CD4-positive, alpha-beta memory T cell (primary cell): ENCODE measurements around the gene ZBTB8B. TPM values are rescaled to one million over a fixed set of nuclear protein-coding genes. Genes with fewer than 3 reads are reported as not detected.

Experiments used
- CTCF ChIA-PET: fragments of 350-600 bp; sonication (Branson Sonifier 250); formaldehyde crosslinking; loops from one replicate; lab custom pipeline; 2021; ENCODE audit warnings: inconsistent platforms; ENCODE audit not compliant: partially characterized antibody; lab: Charles Lee
- POLR2A ChIA-PET: fragments of 350-600 bp; sonication (Branson Sonifier 250); formaldehyde crosslinking; loops from one replicate; lab custom pipeline; 2021; ENCODE audit not compliant: partially characterized antibody; lab: Charles Lee
- DNase-seq, 5 donors: peaks; one replicate each; pipeline versions ENCODE4 v3.0.0 to v3.0.0-alpha.2; 2020 to 2022; ENCODE audit warnings: mixed read lengths in 1 of 5
- H3K27ac ChIP-seq: one replicate; pipeline ENCODE4 v1.7.0; 2013; ENCODE audit warnings: low read depth, low read length
- H3K27me3 ChIP-seq: 2 replicates; pipeline ENCODE4 v1.7.0; 2013; ENCODE audit warnings: mild to moderate bottlenecking, low read length, moderate library complexity; ENCODE audit not compliant: insufficient read depth
- H3K36me3 ChIP-seq: 2 replicates; pipeline ENCODE4 v1.7.0; 2013; ENCODE audit warnings: mild to moderate bottlenecking, low read length, moderate library complexity; ENCODE audit not compliant: insufficient read depth
- H3K4me1 ChIP-seq: 2 replicates; pipeline ENCODE4 v1.7.0; 2013; ENCODE audit warnings: mild to moderate bottlenecking, low read length, moderate library complexity; ENCODE audit not compliant: insufficient read depth
- H3K4me3 ChIP-seq, 2 donors: one replicate each; pipeline ENCODE4 v1.7.0; 2013; ENCODE audit warnings: low read length in 2 of 2, mild to moderate bottlenecking in 1 of 2
- H3K9me3 ChIP-seq, 2 donors: one replicate each; pipeline ENCODE4 v1.7.0; 2013; ENCODE audit warnings: low read length in 2 of 2, control low read depth in 1 of 2; ENCODE audit not compliant: control insufficient read depth in 1 of 2
- H3K27ac Mint-ChIP-seq, 7 donors: one replicate each; pipeline ENCODE4 v1.8.0; 2020 to 2021; ENCODE audit warnings: mixed read lengths in 7 of 7, mild to moderate bottlenecking in 6 of 7, inconsistent platforms in 3 of 7, moderate library complexity in 3 of 7
- H3K27me3 Mint-ChIP-seq, 2 donors: one replicate each; pipeline ENCODE4 v1.8.0; 2020 to 2021; ENCODE audit warnings: mixed read lengths in 2 of 2
- H3K36me3 Mint-ChIP-seq, 2 donors: one replicate each; pipeline ENCODE4 v1.8.0; 2020 to 2021; ENCODE audit warnings: mixed read lengths in 2 of 2, inconsistent platforms in 1 of 2, mild to moderate bottlenecking in 1 of 2
- H3K4me1 Mint-ChIP-seq, 4 donors: one replicate each; pipeline ENCODE4 v1.8.0; 2020 to 2021; ENCODE audit warnings: mixed read lengths in 4 of 4, mild to moderate bottlenecking in 1 of 4
- H3K4me3 Mint-ChIP-seq, 8 donors: one replicate each; pipeline ENCODE4 v1.8.0; 2020 to 2021; ENCODE audit warnings: mixed read lengths in 8 of 8, mild to moderate bottlenecking in 7 of 8, moderate library complexity in 6 of 8, inconsistent platforms in 3 of 8
- H3K9me3 Mint-ChIP-seq, 8 donors: one replicate each; pipeline ENCODE4 v1.8.0; 2020 to 2021; ENCODE audit warnings: mixed read lengths in 8 of 8, mild to moderate bottlenecking in 5 of 8, inconsistent platforms in 3 of 8, moderate library complexity in 1 of 8
- intact Hi-C: fragments of 100-400 bp; cut with micrococcal nuclease; formaldehyde crosslinking; loops from one replicate; pipeline ENCODE4 v1.15.1; 2023
- polyA plus RNA-seq, 2 donors: library from polyadenylated mRNA; unstranded; fragments of 300-500 nt; fragmentation: Illumina TruSeq; gene quantifications; one replicate each; pipeline ENCODE4 v1.2.3, GENCODE V29; 2021
- total RNA-seq, 2 experiments: library from RNA; stranded (reverse); gene quantifications; one replicate each; pipeline ENCODE4 v1.2.3, GENCODE V29; 2021

ZBTB8B gene
- total and polyA plus RNA-seq, 4 experiments from 2014 or later: not detected

DNA sequence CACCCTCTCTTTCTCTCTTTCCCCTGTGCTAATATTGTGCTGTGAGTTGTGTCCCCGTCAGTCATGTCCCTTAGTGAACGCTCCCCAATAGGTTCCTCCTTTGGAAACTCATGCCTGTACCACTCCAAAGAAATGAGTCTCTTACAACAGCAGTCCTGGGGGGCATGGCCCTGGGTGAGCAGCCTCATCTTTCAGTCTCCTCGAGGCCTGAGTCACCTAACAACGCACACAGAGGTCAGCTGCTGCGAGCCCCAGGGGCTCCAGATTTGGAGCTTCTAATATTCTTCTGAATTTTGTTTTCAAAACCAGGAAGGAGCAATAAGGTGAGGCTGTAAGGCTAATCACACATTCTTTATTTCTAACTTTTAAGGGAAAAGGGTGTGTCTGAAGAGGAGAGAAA is 43.9 kb downstream of the ZBTB8B start:
- Mint-ChIP-seq H3K4me3 (no peak overlapping the region), H3K27me3 (peaks cover 11 to 20% of the 10 kb centered on the region in 2 donors), H3K9me3 (peaks cover 0 to 2% (median 0%) of the 10 kb centered on the region in 8 donors), H3K4me1 (no peaks in the 10 kb centered on the region), H3K36me3 (no peaks in the 10 kb centered on the region), H3K27ac (no peak overlapping the region)
- POLR2A ChIA-PET: no interaction called here
- H3K4me3 ChIP-seq: no peak overlapping the region
- H3K27ac ChIP-seq: no peak overlapping the region
- intact Hi-C loops: no loop called here
- H3K9me3 ChIP-seq: no peaks in the 10 kb centered on the region
- no peaks in the 10 kb centered on the region for H3K36me3 ChIP-seq
- H3K4me1 ChIP-seq: no peaks in the 10 kb centered on the region
- no peaks in the 10 kb centered on the region for H3K27me3 ChIP-seq
- CTCF ChIA-PET: interaction anchor here (3.3 kb wide), 1 partner anchor 11 kb away, joined by 9 read pairs; no protein-coding TSS in a partner anchor
- no peak for DNase-seq

DNA sequence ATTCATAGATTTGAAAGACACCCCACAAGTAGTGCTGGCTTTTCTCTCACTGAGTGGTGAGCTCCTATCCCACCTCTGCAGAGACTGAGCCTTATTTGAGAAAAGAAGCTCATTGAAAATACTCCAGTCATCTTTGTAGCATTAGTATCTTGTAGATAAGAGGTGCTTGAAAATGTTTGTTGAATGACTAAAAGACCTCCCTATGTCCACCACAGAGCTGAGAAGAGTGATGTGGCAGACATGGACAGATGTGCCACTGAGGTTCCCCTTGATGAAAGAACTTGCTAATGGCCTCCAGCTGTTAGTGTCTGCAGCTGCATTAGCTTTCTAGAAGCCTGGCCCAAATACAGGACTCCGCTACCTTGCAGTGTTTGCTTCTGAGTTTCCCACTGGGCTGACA is 45.1 kb downstream of the ZBTB8B start:
- no peak overlapping the region for H3K27ac ChIP-seq
- Mint-ChIP-seq H3K36me3 (no peaks in the 10 kb centered on the region), H3K9me3 (peaks cover 0 to 2% (median 0%) of the 10 kb centered on the region in 8 donors), H3K4me3 (no peak overlapping the region), H3K27me3 (peaks cover 10 to 20% of the 10 kb centered on the region in 2 donors), H3K27ac (no peak overlapping the region), H3K4me1 (no peaks in the 10 kb centered on the region)
- ChIA-PET CTCF (interaction anchor here (3.3 kb wide), 1 partner anchor 10 kb away, joined by 9 read pairs; no protein-coding TSS in a partner anchor), POLR2A (no interaction called here)
- H3K27me3 ChIP-seq: no peaks in the 10 kb centered on the region
- intact Hi-C loops: no loop called here
- no peaks in the 10 kb centered on the region for H3K4me1 ChIP-seq
- H3K9me3 ChIP-seq: no peaks in the 10 kb centered on the region
- no peak overlapping the region for H3K4me3 ChIP-seq
- no peak for DNase-seq
- no peaks in the 10 kb centered on the region for H3K36me3 ChIP-seq

Other genes starting within 250 kb of the ZBTB8B start
- gene TMEM234, start 242.7 kb upstream of the ZBTB8B start, total RNA-seq: 10 to 100 TPM; 27.1 to 30.7 TPM
- gene TMEM234, start 242.7 kb upstream of the ZBTB8B start, polyA plus RNA-seq: 1 to 10 TPM; 5.1 to 6.1 TPM
- gene EIF3I, start 242.7 kb upstream of the ZBTB8B start, total RNA-seq: 10 to 100 TPM; 78.3 to 85.3 TPM
- gene EIF3I, start 242.7 kb upstream of the ZBTB8B start, polyA plus RNA-seq: 100 to 1,000 TPM; 165 to 248 TPM
- 1 to 10 TPM in 1 of 2 experiments, under 1 TPM in 1; 0.50 to 1.2 TPM for gene FAM167B, start 217.8 kb upstream of the ZBTB8B start, total RNA-seq
- not detected for gene FAM167B, start 217.8 kb upstream of the ZBTB8B start, polyA plus RNA-seq
- 100 to 1,000 TPM; 431 to 436 TPM for gene LCK, start 213.8 kb upstream of the ZBTB8B start, total RNA-seq
- gene LCK, start 213.8 kb upstream of the ZBTB8B start, polyA plus RNA-seq: 1,000 to 10,000 TPM in 1 of 2 donors, 100 to 1,000 TPM in 1; 779 to 1,233 TPM
- 100 to 1,000 TPM; 174 to 190 TPM for gene HDAC1, start 173.0 kb upstream of the ZBTB8B start, total RNA-seq
- 100 to 1,000 TPM; 169 to 185 TPM for gene HDAC1, start 173.0 kb upstream of the ZBTB8B start, polyA plus RNA-seq
- gene MARCKSL1, start 128.8 kb upstream of the ZBTB8B start, total RNA-seq: 10 to 100 TPM; 46.5 to 47.3 TPM
- 10 to 100 TPM; 74.5 to 75.9 TPM for gene MARCKSL1, start 128.8 kb upstream of the ZBTB8B start, polyA plus RNA-seq
- gene FAM229A, start 102.6 kb upstream of the ZBTB8B start, total RNA-seq: 10 to 100 TPM; 32.2 to 34.6 TPM
- gene FAM229A, start 102.6 kb upstream of the ZBTB8B start, polyA plus RNA-seq: under 1 TPM in 1 of 2 donors, not detected in 1; 0.39 TPM
- gene TSSK3, start 102.5 kb upstream of the ZBTB8B start, total RNA-seq: 1 to 10 TPM; 3.5 to 4.3 TPM
- under 1 TPM in 1 of 2 donors, not detected in 1; 0.73 TPM for gene TSSK3, start 102.5 kb upstream of the ZBTB8B start, polyA plus RNA-seq
- gene BSDC1, start 70.6 kb upstream of the ZBTB8B start, total RNA-seq: 100 to 1,000 TPM; 106 to 112 TPM
- 10 to 100 TPM; 29.7 to 46.3 TPM for gene BSDC1, start 70.6 kb upstream of the ZBTB8B start, polyA plus RNA-seq
- gene ZBTB8A, start 74.4 kb downstream of the ZBTB8B start, total RNA-seq: not detected
- gene ZBTB8A, start 74.4 kb downstream of the ZBTB8B start, polyA plus RNA-seq: not detected
- 10 to 100 TPM; 54.0 to 56.4 TPM for gene ZBTB8OS, start 185.5 kb downstream of the ZBTB8B start, total RNA-seq
- gene ZBTB8OS, start 185.5 kb downstream of the ZBTB8B start, polyA plus RNA-seq: 10 to 100 TPM; 69.9 to 94.4 TPM
- gene RBBP4, start 186.1 kb downstream of the ZBTB8B start, total RNA-seq: 100 to 1,000 TPM; 185 to 186 TPM
- 100 to 1,000 TPM; 246 to 374 TPM for gene RBBP4, start 186.1 kb downstream of the ZBTB8B start, polyA plus RNA-seq
- not detected for gene SYNC, start 237.7 kb downstream of the ZBTB8B start, total RNA-seq
- not detected for gene SYNC, start 237.7 kb downstream of the ZBTB8B start, polyA plus RNA-seq